ENCODE results near the gene NELFCD. TPM values are rescaled to one million over a fixed set of nuclear protein-coding genes. Genes with fewer than 3 reads are reported as not detected.

The NELFCD gene
- total and polyA plus RNA-seq, 10 of the 15 experiments (the other 5 are each of a cell fraction or from before 2014, with no cell fraction given), result 8.9 to 109 (median 82.9) TPM

- ATAC-seq, result no peak
- Histone ChIP-seq H3K79me2 (ENCODE audit: control insufficient read depth, insufficient read depth, low read length) (peaks cover 56% of the 10 kb centered on the region), H3K4me1 (ENCODE audit: control insufficient read depth, insufficient read depth, low read length) (peaks cover 32% of the 10 kb centered on the region), H3K27ac (ENCODE audit: control insufficient read depth, insufficient read depth) (peak overlapping the region; percentile 95), H3K27me3 (replicated peaks in 1 of 2; ENCODE audit: control insufficient read depth in 2 of 2, insufficient read depth in 2 of 2, low read length in 1 of 2) (no peaks in the 10 kb centered on the region), H3K9ac (ENCODE audit: control insufficient read depth, insufficient read depth, low read length) (peak overlapping the region; percentile 92), H3K4me2 (ENCODE audit: control insufficient read depth, insufficient read depth) (peak overlapping the region; percentile 53), H3K9me3 (replicated peaks; ENCODE audit: control insufficient read depth, insufficient read depth, low read length) (no peaks in the 10 kb centered on the region), H2AFZ (ENCODE audit: control insufficient read depth, low read depth, low read length) (no peak overlapping the region), H3K4me3 (peak overlapping the region; percentile 92), H4K20me1 (ENCODE audit: control insufficient read depth, insufficient read depth) (0 out of 2 replicates have a peak, but pooled peaks cover 2% of the 10 kb centered on the region), H3K36me3 (ENCODE audit: control insufficient read depth in 2 of 2, insufficient read depth in 2 of 2, low read length in 1 of 2) (peaks cover 20 to 28% of the 10 kb centered on the region in 2 experiments)
- intact Hi-C loops (cut with micrococcal nuclease; ENCODE audit: unreplicated experiment), result loop anchor here (2.0 kb wide), 2 partner anchors 19 to 113 kb away; no protein-coding TSS in a partner anchor
- TF ChIP-seq STAT3 (IDR thresholded peaks at IDR 0.05; ENCODE audit: low read depth, low read length), result no peak
- TF ChIP-seq PKNOX1 (IDR thresholded peaks at IDR 0.05), result peak; percentile 25; the same call in 1 of the 2 replicates
- TF ChIP-seq E4F1 (IDR thresholded peaks at IDR 0.05; ENCODE audit: borderline replicate concordance, partially characterized antibody), result peak; percentile 11
- TF ChIP-seq HDGF (IDR thresholded peaks at IDR 0.05), result peak; percentile 73; the same call in 1 of the 2 replicates
- TF ChIP-seq ATF2 (IDR thresholded peaks at IDR 0.05; ENCODE audit: low read length), result no peak
- no peak for TF ChIP-seq E2F4 (IDR thresholded peaks at IDR 0.05; ENCODE audit: low read depth, low read length)
- no peak for TF ChIP-seq BRCA1 (IDR thresholded peaks at IDR 0.05; ENCODE audit: low read depth, low read length)
- 54% methylated on average over 16 of the region's 16 CpGs for WGBS (ENCODE audit: insufficient coverage, insufficient replicate concordance, low lambda C conversion rate, missing lambda C conversion rate)
- no peak for DNase-seq (ENCODE audit: low read depth, low spot score)
- ChIA-PET CTCF (interaction anchor here (1.2 kb wide), 1 partner anchor 25 kb away, joined by 4 read pairs; no protein-coding TSS in a partner anchor), POLR2A (no interaction called here), RAD21 (ENCODE audit: unreplicated experiment) (interaction anchor here (1.3 to 2.3 kb wide), 4 partner anchors 26 to 97 kb away, joined by 3 to 11 read pairs (median 6); partner anchors contain the start of gene ATP5F1E), SMC1A (ENCODE audit: uncharacterized antibody, unreplicated experiment) (interaction anchor here (2.0 kb wide), 1 partner anchor 117 kb away, joined by 6 read pairs; no protein-coding TSS in a partner anchor)
- in situ Hi-C loops (cut with MboI), result loop anchor here (10.0 kb wide), 2 partner anchors 549 to 1609 kb away; partner anchors contain the start of gene RBM38
- BruUV-seq (replicated peaks), result no TSS peak
- FAIRE-seq, result no peak
These were observed 22.9 kb downstream of the NELFCD start for GRCh38 chr20:59003836-59004492.
